Trophoblast cell (in vitro differentiated cells and primary cell): ENCODE data around the gene CKAP2L.

ENCODE experiments used
- DNase-seq, 2 donors: peaks; one replicate each; pipeline ENCODE4 v3.0.0-alpha.2; 2016
- H2AFZ ChIP-seq: 2 replicates; pipeline ENCODE4 v1.6.1; 2013; ENCODE audit warnings: low read length, moderate library complexity, mild to moderate bottlenecking; ENCODE audit not compliant: insufficient read depth, poor library complexity
- H2AK5ac ChIP-seq: 2 replicates; pipeline ENCODE4 v1.6.1; 2013; ENCODE audit warnings: mild to moderate bottlenecking, low read length
- H2BK120ac ChIP-seq: 2 replicates; pipeline ENCODE4 v1.6.1; 2013; ENCODE audit warnings: low read length, mild to moderate bottlenecking, moderate library complexity; ENCODE audit not compliant: insufficient read depth, poor library complexity
- H2BK12ac ChIP-seq: 2 replicates; pipeline ENCODE4 v1.6.1; 2013; ENCODE audit warnings: mild to moderate bottlenecking, low read length, moderate library complexity
- H2BK5ac ChIP-seq: 2 replicates; pipeline ENCODE4 v1.6.1; 2013; ENCODE audit warnings: low read length, low read depth, moderate library complexity, mild to moderate bottlenecking; ENCODE audit not compliant: poor library complexity
- H3K14ac ChIP-seq: 2 replicates; pipeline ENCODE4 v1.6.1; 2013; ENCODE audit warnings: mild to moderate bottlenecking, low read length
- H3K18ac ChIP-seq: 2 replicates; pipeline ENCODE4 v1.6.1; 2013; ENCODE audit warnings: mild to moderate bottlenecking, low read length
- H3K23ac ChIP-seq: 2 replicates; pipeline ENCODE4 v1.6.1; 2013; ENCODE audit warnings: low read length
- H3K27ac ChIP-seq: 2 replicates; pipeline ENCODE4 v1.5.1; 2013; ENCODE audit warnings: low read depth, mild to moderate bottlenecking, inconsistent platforms, low read length, moderate library complexity
- H3K27me3 ChIP-seq: 2 replicates; pipeline ENCODE4 v1.6.1; 2013; ENCODE audit warnings: inconsistent platforms, mild to moderate bottlenecking, low read length, moderate library complexity; ENCODE audit not compliant: insufficient read depth
- H3K36me3 ChIP-seq, 2 experiments: 1 replicate in 1 of 2; 2 replicates in 1 of 2; pipeline ENCODE4 v1.6.1; 2013; ENCODE audit warnings: low read length in 2 of 2, mild to moderate bottlenecking in 2 of 2, moderate library complexity in 1 of 2; ENCODE audit not compliant: insufficient read depth in 2 of 2, control insufficient read depth in 1 of 2
- H3K4ac ChIP-seq: 2 replicates; pipeline ENCODE4 v1.6.1; 2013; ENCODE audit warnings: low read depth, mild to moderate bottlenecking, low read length, moderate library complexity
- H3K4me1 ChIP-seq, 2 experiments: 1 replicate in 1 of 2; 2 replicates in 1 of 2; pipeline ENCODE4 v1.6.1; 2013; ENCODE audit warnings: low read length in 2 of 2, mild to moderate bottlenecking in 2 of 2, moderate library complexity in 1 of 2; ENCODE audit not compliant: insufficient read depth in 2 of 2, control insufficient read depth in 1 of 2
- H3K4me2 ChIP-seq: 2 replicates; pipeline ENCODE4 v1.6.1; 2013; ENCODE audit warnings: inconsistent platforms, mild to moderate bottlenecking, low read length, moderate library complexity
- H3K4me3 ChIP-seq: 2 replicates; pipeline ENCODE4 v1.5.1; 2013; ENCODE audit warnings: mild to moderate bottlenecking, low read depth, low read length, inconsistent platforms
- H3K79me1 ChIP-seq: one replicate; pipeline ENCODE4 v1.6.1; 2013; ENCODE audit warnings: low read length
- H3K79me2 ChIP-seq: 2 replicates; pipeline ENCODE4 v1.6.1; 2013; ENCODE audit warnings: low read length, mild to moderate bottlenecking; ENCODE audit not compliant: control insufficient read depth, insufficient read depth, poor library complexity
- H3K9ac ChIP-seq: 2 replicates; pipeline ENCODE4 v1.6.1; 2013; ENCODE audit warnings: mild to moderate bottlenecking, low read length
- H3K9me3 ChIP-seq: 2 replicates; pipeline ENCODE4 v1.6.1; 2013; ENCODE audit warnings: low read depth, mild to moderate bottlenecking, control low read depth, inconsistent platforms, low read length; ENCODE audit not compliant: insufficient read depth
- H4K12ac ChIP-seq: 2 replicates; pipeline ENCODE4 v1.6.1; 2013; ENCODE audit warnings: low read depth, mild to moderate bottlenecking, low read length, moderate library complexity
- H4K8ac ChIP-seq: 2 replicates; pipeline ENCODE4 v1.6.1; 2013; ENCODE audit warnings: low read depth, mild to moderate bottlenecking, low read length, moderate library complexity
- H4K91ac ChIP-seq: one replicate; pipeline ENCODE4 v1.6.1; 2013; ENCODE audit warnings: low read depth, mild to moderate bottlenecking, low read length, moderate library complexity
- WGBS: extraction: QIAGEN DNeasy Blood & Tissue Kit; methylation state at CpG from one replicate; pipeline ENCODE4 v1.1.7; 2013; ENCODE audit warnings: missing lambda C conversion rate; ENCODE audit not compliant: insufficient read length, insufficient coverage; ENCODE audit errors: extremely low coverage; 5-methylcytosine and 5-hydroxymethylcytosine counted together

The CKAP2L gene

DNA sequence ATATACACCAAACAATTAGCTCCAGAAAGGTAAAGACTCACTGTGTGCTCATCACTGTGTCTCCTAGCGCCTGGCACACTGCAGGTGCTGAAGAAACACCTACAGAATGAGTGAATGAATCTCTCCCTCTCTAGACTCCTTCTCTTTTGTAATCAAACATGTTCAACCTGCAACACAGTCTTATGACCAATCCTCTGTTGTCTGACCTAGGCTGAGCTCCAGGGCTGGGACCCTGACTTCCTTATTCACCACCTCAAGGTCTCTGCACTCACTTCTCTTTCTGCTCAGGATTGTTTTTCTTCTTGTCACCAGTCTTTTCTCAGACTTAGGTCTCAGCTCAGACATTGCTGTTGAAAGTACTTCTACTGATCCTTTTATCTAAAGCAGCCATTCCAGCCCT is 9.8 kb downstream of the CKAP2L start:
- H3K79me2 ChIP-seq, result no peaks in the 10 kb centered on the region
- no peaks in the 10 kb centered on the region for H3K4me1 ChIP-seq
- no peak overlapping the region for H2AFZ ChIP-seq
- no peak overlapping the region for H4K91ac ChIP-seq
- no peak overlapping the region for H3K4me3 ChIP-seq
- H3K36me3 ChIP-seq, result peaks cover 1 to 12% of the 10 kb centered on the region in 2 experiments
- H3K4me2 ChIP-seq, result no peak overlapping the region
- H4K12ac ChIP-seq, result no peak overlapping the region
- H2BK5ac ChIP-seq, result no peak overlapping the region
- no peak overlapping the region for H3K4ac ChIP-seq
- H3K27ac ChIP-seq, result no peak overlapping the region
- H2BK12ac ChIP-seq, result no peak overlapping the region
- no peak overlapping the region for H4K8ac ChIP-seq
- H2AK5ac ChIP-seq, result no peak overlapping the region
- no peak overlapping the region for H3K23ac ChIP-seq
- WGBS, result no CpG with 5 or more reads among the region's 1 CpG
- no peaks in the 10 kb centered on the region for H3K9me3 ChIP-seq
- H2BK120ac ChIP-seq, result no peak overlapping the region
- DNase-seq, result no peak
- no peak overlapping the region for H3K9ac ChIP-seq
- no peaks in the 10 kb centered on the region for H3K27me3 ChIP-seq
- H3K18ac ChIP-seq, result no peak overlapping the region
- H3K14ac ChIP-seq, result no peak overlapping the region
- H3K79me1 ChIP-seq, result no peaks in the 10 kb centered on the region

GRCh38 chr2:112752667-112753066 is 11.7 kb downstream of the CKAP2L start:
- no peak overlapping the region for H3K4me3 ChIP-seq
- no peak overlapping the region for H3K23ac ChIP-seq
- H2AFZ ChIP-seq, result no peak overlapping the region
- H3K79me1 ChIP-seq, result no peaks in the 10 kb centered on the region
- H4K8ac ChIP-seq, result no peak overlapping the region
- no peak overlapping the region for H3K18ac ChIP-seq
- no peak overlapping the region for H3K4me2 ChIP-seq
- H4K12ac ChIP-seq, result no peak overlapping the region
- H2BK12ac ChIP-seq, result no peak overlapping the region
- H3K4ac ChIP-seq, result no peak overlapping the region
- H3K9ac ChIP-seq, result no peak overlapping the region
- no CpG with 5 or more reads among the region's 4 CpGs for WGBS
- peaks cover 1 to 10% of the 10 kb centered on the region in 2 experiments for H3K36me3 ChIP-seq
- DNase-seq, result no peak
- no peaks in the 10 kb centered on the region for H3K9me3 ChIP-seq
- no peak overlapping the region for H2BK120ac ChIP-seq
- H2AK5ac ChIP-seq, result no peak overlapping the region
- no peak overlapping the region for H3K14ac ChIP-seq
- no peaks in the 10 kb centered on the region for H3K79me2 ChIP-seq
- no peak overlapping the region for H3K27ac ChIP-seq
- H4K91ac ChIP-seq, result no peak overlapping the region
- H3K27me3 ChIP-seq, result no peaks in the 10 kb centered on the region
- H3K4me1 ChIP-seq, result no peaks in the 10 kb centered on the region
- no peak overlapping the region for H2BK5ac ChIP-seq

GRCh38 chr2:112751451-112752197 is 12.8 kb downstream of the CKAP2L start:
- Histone ChIP-seq H4K91ac (no peak overlapping the region), H3K27ac (no peak overlapping the region), H2BK5ac (no peak overlapping the region), H2BK120ac (no peak overlapping the region), H3K4me2 (no peak overlapping the region), H3K4ac (no peak overlapping the region), H3K79me2 (no peaks in the 10 kb centered on the region), H2BK12ac (no peak overlapping the region), H2AFZ (no peak overlapping the region), H3K4me1 (no peaks in the 10 kb centered on the region), H4K8ac (no peak overlapping the region), H3K9ac (no peak overlapping the region), H2AK5ac (no peak overlapping the region), H3K18ac (no peak overlapping the region), H3K27me3 (no peaks in the 10 kb centered on the region), H3K4me3 (no peak overlapping the region), H3K36me3 (peaks cover 2 to 12% of the 10 kb centered on the region in 2 experiments), H3K79me1 (no peaks in the 10 kb centered on the region), H3K23ac (no peak overlapping the region), H3K14ac (no peak overlapping the region), H4K12ac (no peak overlapping the region), H3K9me3 (no peaks in the 10 kb centered on the region)
- DNase-seq, result no peak

- Histone ChIP-seq H3K18ac (no peak overlapping the region), H2AFZ (no peak overlapping the region), H3K4me1 (no peaks in the 10 kb centered on the region), H2BK5ac (no peak overlapping the region), H2BK12ac (no peak overlapping the region), H3K4me3 (no peak overlapping the region), H3K27me3 (no peaks in the 10 kb centered on the region), H3K27ac (no peak overlapping the region), H2AK5ac (no peak overlapping the region), H4K91ac (no peak overlapping the region), H3K79me2 (no peaks in the 10 kb centered on the region), H4K8ac (no peak overlapping the region), H3K9me3 (no peaks in the 10 kb centered on the region), H2BK120ac (no peak overlapping the region), H3K4ac (no peak overlapping the region), H3K4me2 (no peak overlapping the region), H3K14ac (no peak overlapping the region), H3K79me1 (no peaks in the 10 kb centered on the region), H3K36me3 (peaks cover 2 to 8% of the 10 kb centered on the region in 2 experiments), H3K9ac (no peak overlapping the region), H4K12ac (no peak overlapping the region), H3K23ac (no peak overlapping the region)
- no peak for DNase-seq
Observed at GRCh38 chr2:112750560-112750843, 13.9 kb downstream of the CKAP2L start.
